Measurements from ENCODE around the gene GUK1.

Gene GUK1

DNA sequence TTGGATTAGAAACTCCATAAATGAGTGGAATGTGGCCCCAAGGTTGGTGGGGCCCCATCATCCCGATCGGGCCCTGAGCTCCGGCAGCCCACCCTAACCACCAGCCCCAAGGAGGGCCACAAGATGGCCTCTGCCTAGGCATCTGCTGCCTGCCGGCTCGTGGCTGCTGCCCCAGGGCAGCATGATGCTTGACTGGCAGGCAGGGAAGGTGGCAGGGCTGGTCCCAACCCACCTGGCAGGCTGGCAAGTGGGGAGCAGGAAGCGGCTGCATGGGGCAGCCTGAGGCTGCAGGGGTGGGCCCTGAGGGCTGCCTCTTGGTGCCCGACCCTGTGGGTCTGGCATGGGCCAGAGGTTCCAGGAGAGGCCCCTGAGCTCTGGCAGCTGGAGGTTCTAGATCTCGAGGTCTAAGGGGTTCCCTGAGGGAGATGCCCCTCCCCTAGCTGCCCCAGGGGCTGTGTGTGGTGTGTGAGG is 8.9 kb downstream of the GUK1 start:
- in situ Hi-C loops (cut with HindIII; ENCODE audit: low sequenced_read_pairs), result no loop called here

DNA sequence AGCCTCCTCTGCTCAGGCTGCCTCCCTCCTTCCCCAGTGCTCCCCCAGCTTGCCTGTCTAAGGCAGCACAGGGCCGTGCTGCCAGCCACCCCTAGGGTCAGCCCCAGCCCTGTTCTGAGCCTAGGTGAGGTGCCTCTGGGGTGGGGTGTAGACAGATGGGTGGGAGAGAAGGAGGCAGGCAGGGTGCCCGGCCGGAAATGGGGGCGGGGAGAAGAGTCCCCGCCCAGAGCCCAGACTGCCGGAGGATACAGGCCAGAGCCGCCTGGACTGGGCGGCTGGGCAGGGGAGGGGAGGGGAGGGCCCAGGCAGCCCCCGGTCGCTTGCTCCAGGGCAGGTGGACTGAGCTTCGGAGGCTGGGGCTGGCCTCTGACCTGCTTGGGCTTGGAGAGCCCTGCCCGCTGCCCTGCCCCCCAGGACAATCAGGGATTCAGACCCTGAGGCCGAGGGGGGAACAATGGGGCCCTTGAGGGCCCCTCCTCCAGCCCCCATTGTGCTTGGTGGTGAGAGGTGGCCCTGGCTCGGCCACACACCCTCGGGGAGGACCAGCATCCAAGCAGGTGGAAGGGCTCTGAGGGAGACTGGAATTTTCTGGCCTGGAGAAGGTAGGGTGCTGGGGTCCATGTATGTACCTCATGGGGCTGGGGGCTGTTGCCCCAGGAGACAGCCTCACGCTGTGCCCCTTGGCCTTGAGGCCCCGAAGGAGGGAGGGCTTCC is 9.5 kb downstream of the GUK1 start, which contains the start of gene GJC2:
GJC2 (plus strand) TSS at position 525 of the 714 bp plus-strand sequence. CDS start 7,829 bp downstream, outside the sequence.
- in situ Hi-C loops (cut with HindIII; ENCODE audit: low sequenced_read_pairs), result no loop called here

- in situ Hi-C loops (cut with HindIII; ENCODE audit: low sequenced_read_pairs), result no loop called here
These were observed 10.0 kb downstream of the GUK1 start for GRCh38 chr1:228150120-228150460.

DNA sequence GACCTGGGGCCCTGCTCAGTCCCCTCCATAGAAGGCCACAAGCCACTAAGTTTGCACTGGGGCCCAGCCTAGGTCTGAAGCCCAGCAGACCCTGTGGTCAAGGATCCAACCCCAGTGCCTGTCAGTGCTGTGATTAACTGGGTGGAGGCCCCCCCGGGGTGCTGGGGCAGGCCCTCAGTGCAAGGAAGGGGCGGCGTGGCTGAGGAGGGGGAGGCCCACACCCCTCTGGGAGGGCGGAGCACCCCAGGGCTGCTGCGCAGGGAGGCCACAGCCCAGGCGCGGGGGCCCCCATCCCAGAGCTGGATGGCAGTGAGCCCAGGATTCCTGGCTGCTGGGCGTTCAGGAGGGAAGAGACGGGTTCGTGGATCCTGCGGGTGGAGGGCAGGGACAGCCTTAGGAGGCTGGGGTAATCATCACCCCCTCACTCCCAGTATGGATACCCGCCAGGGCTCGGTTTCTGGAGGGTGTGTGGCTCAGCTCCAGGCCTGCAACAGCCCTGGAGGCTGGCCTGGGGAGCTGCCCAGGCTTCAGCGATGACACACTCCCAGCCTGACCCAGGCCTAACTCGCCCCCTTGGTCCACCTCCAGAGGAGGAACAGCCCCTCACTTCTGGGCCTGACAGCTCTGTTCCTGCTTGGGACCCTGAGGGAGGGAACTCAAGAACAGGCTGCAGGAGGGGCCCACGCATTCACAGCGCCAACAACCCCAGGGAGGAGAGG is 10.5 kb downstream of the GUK1 start:
- in situ Hi-C loops (cut with HindIII; ENCODE audit: low sequenced_read_pairs), result no loop called here

GRCh38 chr1:228151180-228151925 is 11.3 kb downstream of the GUK1 start:
- in situ Hi-C loops (cut with HindIII; ENCODE audit: low sequenced_read_pairs), result no loop called here

DNA sequence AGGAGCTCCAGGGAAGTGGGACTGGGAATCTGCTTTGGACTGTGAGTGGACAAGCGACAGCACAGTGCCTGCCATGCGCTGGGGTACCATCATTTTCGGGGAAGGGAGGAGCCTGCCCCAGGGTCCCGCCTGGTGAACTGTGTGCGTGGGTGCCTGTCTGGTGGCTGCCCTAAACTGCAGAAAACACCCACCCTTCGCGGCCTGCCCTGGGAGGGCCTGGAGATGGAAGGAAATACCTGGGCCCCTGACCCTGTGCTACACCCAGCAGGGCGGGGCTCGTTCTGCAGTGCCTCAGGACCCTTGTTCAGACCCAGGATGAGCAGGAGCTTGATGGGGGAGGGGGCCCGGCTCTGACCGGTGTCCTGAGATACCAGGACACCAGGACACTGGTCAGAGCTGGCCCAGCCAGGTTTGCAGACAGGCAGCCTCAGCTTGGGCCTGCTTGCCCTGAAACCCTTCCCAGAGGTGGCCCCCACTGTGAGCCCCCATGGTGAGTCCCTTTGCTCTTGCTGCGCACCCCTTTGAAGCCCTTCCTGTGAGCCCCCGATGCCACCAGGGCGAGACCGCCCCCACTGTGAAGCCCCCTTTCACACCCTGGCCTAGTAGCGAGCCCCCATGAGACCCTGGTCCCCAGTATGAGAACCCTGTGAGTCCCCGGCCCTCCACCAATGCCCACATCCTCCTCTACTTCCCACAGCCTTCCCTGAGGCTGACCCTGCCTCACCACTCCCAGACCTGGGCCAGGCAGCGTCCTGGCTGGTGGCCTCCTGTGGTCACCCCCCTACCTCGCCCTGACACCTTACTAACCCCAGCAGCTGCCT is 12.2 kb downstream of the GUK1 start:
- in situ Hi-C loops (cut with HindIII; ENCODE audit: low sequenced_read_pairs), result no loop called here

DNA sequence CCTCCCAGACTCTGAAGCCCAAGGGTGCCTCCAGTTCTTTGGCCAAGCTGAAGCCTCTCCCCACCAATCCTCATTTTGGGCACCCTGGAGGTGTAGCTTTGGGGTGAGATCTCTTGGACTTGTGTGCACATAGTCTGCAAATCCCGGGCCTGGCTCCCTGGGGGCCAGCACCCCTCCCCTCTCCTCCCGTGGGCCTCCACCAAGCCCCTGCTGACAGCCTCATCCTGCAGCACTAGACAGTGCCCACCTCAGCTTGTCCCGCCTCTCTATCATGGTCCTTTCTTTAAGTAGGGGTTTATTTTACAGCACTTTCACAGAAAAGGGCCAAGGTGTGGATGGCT is 12.8 kb downstream of the GUK1 start:
- in situ Hi-C loops (cut with HindIII; ENCODE audit: low sequenced_read_pairs), result no loop called here

DNA sequence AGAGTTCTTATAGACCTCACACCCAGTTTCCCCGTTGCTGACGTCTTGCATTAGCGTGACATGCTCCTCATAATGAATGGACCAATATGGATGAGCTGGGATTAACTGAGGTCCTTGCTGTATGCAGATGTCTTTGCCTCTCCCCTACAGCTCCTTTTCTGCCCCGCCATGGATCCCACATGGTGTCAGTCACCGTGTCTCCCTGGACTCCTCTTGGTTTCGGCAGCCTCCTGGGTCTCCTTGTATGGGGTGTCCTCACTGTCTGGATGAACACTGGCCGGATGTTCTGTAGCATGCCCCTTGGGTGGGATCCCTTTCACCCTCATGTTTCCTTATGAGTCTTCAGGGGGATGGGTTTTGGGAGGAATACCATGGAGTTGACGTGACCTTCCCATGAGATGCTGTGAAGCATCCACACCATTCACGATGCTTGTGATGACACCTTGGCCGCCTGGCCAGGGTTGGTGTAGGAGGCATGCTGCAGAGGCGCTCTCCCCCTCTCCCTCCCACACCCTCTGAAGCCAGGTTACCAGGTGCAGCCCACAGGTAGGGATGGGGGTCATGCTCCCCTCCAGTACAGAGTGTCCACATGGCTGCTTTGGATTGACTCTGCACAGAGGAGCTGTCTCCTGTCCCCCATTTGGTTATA is 14.1 kb downstream of the GUK1 start:
- in situ Hi-C loops (cut with HindIII; ENCODE audit: low sequenced_read_pairs), result no loop called here

- in situ Hi-C loops (cut with HindIII; ENCODE audit: low sequenced_read_pairs), result no loop called here
These were observed 14.8 kb downstream of the GUK1 start for GRCh38 chr1:228154670-228155571.

GRCh38 chr1:228155596-228156514 is 15.8 kb downstream of the GUK1 start:
- in situ Hi-C loops (cut with HindIII; ENCODE audit: low sequenced_read_pairs), result no loop called here

DNA sequence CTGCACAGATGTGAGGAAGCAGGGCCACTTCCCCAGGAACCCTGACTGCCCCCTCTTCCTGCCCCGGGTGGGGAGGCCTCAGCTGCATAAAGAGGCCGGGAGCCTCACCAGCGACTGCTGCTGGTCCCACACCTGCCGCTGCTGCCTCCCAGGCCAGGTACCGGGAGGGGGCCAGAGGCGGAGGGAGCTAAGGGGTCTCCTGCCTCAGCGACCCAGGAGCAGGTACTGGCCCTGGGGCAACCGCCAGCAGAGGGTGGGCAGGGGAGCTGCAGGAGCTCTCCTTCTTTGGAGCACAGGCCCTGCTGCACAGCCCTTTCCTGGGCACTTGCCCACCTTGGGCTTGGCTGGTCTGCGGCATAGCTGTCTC is 16.4 kb downstream of the GUK1 start:
- in situ Hi-C loops (cut with HindIII; ENCODE audit: low sequenced_read_pairs), result no loop called here

- in situ Hi-C loops (cut with HindIII; ENCODE audit: low sequenced_read_pairs), result no loop called here
These were observed 17.1 kb downstream of the GUK1 start for GRCh38 chr1:228156941-228157728.

DNA sequence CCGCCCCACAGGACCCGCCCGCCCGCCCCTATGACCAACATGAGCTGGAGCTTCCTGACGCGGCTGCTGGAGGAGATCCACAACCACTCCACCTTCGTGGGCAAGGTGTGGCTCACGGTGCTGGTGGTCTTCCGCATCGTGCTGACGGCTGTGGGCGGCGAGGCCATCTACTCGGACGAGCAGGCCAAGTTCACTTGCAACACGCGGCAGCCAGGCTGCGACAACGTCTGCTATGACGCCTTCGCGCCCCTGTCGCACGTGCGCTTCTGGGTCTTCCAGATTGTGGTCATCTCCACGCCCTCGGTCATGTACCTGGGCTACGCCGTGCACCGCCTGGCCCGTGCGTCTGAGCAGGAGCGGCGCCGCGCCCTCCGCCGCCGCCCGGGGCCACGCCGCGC is 17.6 kb downstream of the GUK1 start:
- in situ Hi-C loops (cut with HindIII; ENCODE audit: low sequenced_read_pairs), result no loop called here

- in situ Hi-C loops (cut with HindIII; ENCODE audit: low sequenced_read_pairs), result no loop called here
These were observed 18.3 kb downstream of the GUK1 start for GRCh38 chr1:228158151-228159007.

DNA sequence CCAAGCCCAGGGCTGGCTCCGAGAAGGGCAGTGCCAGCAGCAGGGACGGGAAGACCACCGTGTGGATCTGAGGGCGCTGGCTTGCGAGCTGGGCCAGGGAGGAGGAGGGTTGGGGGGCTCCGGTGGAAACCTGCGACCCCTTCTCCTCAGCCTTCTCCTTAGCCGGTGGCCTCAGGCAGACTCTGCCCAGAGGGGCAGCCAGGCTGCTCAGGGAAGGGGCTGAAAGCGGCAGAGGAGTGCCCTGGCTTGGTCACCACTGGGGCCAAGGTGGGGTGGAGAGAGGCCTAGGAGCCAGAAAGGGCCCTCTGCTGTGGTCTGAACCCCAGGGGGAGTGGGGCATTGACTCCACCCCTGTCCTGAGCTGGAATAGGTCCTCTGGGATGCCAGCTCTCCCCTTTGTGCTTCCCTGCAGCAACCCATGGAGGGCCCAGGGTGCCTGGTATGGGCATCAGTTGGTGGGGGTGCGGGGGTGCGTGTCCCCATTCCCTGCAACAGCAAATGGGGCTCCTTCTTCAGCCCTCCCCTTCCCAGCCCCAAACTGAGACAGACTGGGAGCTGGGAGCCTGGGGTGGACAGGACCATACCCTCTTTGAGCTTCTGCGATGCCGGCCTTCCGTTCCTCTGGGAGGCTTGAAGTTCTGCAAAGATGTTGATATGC is 19.1 kb downstream of the GUK1 start:
- in situ Hi-C loops (cut with HindIII; ENCODE audit: low sequenced_read_pairs), result no loop called here

DNA sequence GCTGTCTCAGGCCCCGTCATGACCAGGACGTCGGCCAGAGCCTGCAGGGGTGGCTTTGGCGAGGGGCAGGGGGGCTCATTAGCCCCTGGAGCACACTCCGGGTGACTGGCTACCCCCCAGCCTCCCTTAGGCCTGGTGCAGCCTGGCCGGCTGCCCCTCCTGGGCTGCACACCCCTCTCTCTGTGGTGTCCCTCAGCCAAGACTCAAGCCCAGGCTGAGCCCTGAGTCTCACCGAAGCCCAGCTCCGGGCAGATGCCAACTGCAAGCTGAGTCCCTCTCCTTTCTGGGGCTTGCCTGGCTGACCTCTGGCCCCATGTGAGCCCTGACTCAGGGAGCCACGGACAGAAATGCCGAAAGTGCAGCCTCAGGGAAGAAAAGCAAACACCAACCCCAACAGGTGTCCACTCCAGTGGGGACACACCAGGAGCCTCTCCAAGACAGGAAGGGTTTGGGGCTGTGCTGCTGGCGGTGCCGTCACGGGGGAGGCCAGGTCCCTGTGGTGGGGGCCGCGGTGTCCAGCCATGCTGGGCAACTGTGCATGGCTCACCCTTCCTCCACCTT is 20.2 kb downstream of the GUK1 start:
- in situ Hi-C loops (cut with HindIII; ENCODE audit: low sequenced_read_pairs), result no loop called here

Measured in DLD1 (cell line).